Thymus (tissue), 11 donors: Measurements from ENCODE around the gene ERC2. TPM values are rescaled to one million over a fixed set of nuclear protein-coding genes. Genes with fewer than 3 reads are reported as not detected.

Experiments used
- DNase-seq, 9 donors: peaks; one replicate each; pipeline ENCODE4 v3.0.0-alpha.2; 2013; ENCODE audit warnings: low spot score in 9 of 9, low read depth in 6 of 9, missing footprints in 1 of 9
- H3K27ac ChIP-seq, 2 donors: one replicate each; pipeline ENCODE4 v1.5.1; 2013; ENCODE audit warnings: control low read depth in 1 of 2, low read depth in 1 of 2, low read length in 1 of 2, mild to moderate bottlenecking in 1 of 2, moderate library complexity in 1 of 2
- H3K27me3 ChIP-seq, 2 donors: one replicate each; pipeline ENCODE4 v1.5.1; 2013; ENCODE audit warnings: low read length in 1 of 2; ENCODE audit not compliant: control insufficient read depth in 2 of 2, insufficient read depth in 1 of 2
- H3K36me3 ChIP-seq, 2 donors: one replicate each; pipeline ENCODE4 v1.5.1; 2013; ENCODE audit warnings: low read length in 1 of 2, mild to moderate bottlenecking in 1 of 2, moderate library complexity in 1 of 2; ENCODE audit not compliant: control insufficient read depth in 2 of 2, insufficient read depth in 2 of 2
- H3K4me1 ChIP-seq, 2 donors: one replicate each; pipeline ENCODE4 v1.5.1; 2013; ENCODE audit warnings: low read length in 2 of 2; ENCODE audit not compliant: control insufficient read depth in 2 of 2, insufficient read depth in 2 of 2
- H3K4me3 ChIP-seq, 2 donors: one replicate each; pipeline ENCODE4 v1.5.1; 2013; ENCODE audit warnings: low read length in 2 of 2, control low read depth in 1 of 2, mild to moderate bottlenecking in 1 of 2
- H3K9me3 ChIP-seq, 2 donors: one replicate each; pipeline ENCODE4 v1.5.1; 2013; ENCODE audit warnings: low read length in 1 of 2, mild to moderate bottlenecking in 1 of 2; ENCODE audit not compliant: control insufficient read depth in 2 of 2, insufficient read depth in 1 of 2
- WGBS: extraction: QIAGEN DNeasy Blood & Tissue Kit; methylation state at CpG from one replicate; pipeline ENCODE4 v1.1.7; 2013; 5-methylcytosine and 5-hydroxymethylcytosine counted together
- polyA plus RNA-seq: library from polyadenylated mRNA; stranded (reverse); fragments of 200-250 nt; gene quantifications from one replicate; pipeline ENCODE4 v1.2.3, GENCODE V29; 2013
- total RNA-seq: library from RNA; stranded (reverse); fragments of 120-200 nt; gene quantifications from one replicate; pipeline ENCODE4 v1.2.4, GENCODE V29; 2013
- donor health status: healthy.

The ERC2 gene
- total and polyA plus RNA-seq, 2 donors = 0.28 to 0.50 TPM

GRCh38 chr3:56389183-56389830, 79.0 kb downstream of the ERC2 start:
- no peaks in the 10 kb centered on the region for H3K27me3 ChIP-seq
- no peak overlapping the region for H3K4me3 ChIP-seq
- WGBS = 94% methylated on average over 3 of the region's 3 CpGs
- H3K4me1 ChIP-seq = no peaks in the 10 kb centered on the region
- no peak overlapping the region for H3K27ac ChIP-seq
- DNase-seq = no peak
- no peaks in the 10 kb centered on the region for H3K36me3 ChIP-seq
- H3K9me3 ChIP-seq = no peaks in the 10 kb centered on the region

- Histone ChIP-seq H3K4me3 (no peak overlapping the region), H3K4me1 (no peaks in the 10 kb centered on the region), H3K27ac (no peak overlapping the region), H3K36me3 (no peaks in the 10 kb centered on the region), H3K9me3 (no peaks in the 10 kb centered on the region), H3K27me3 (no peaks in the 10 kb centered on the region)
- WGBS = 84% methylated on average over 3 of the region's 3 CpGs
- DNase-seq = no peak
These were observed 85.2 kb downstream of the ERC2 start for GRCh38 chr3:56383092-56383491.

- Histone ChIP-seq H3K4me1 (no peaks in the 10 kb centered on the region), H3K4me3 (no peak overlapping the region), H3K27ac (no peak overlapping the region), H3K36me3 (no peaks in the 10 kb centered on the region), H3K9me3 (no peaks in the 10 kb centered on the region), H3K27me3 (no peaks in the 10 kb centered on the region)
- 79% methylated on average over 7 of the region's 7 CpGs for WGBS
- DNase-seq = no peak
These were observed 88.5 kb downstream of the ERC2 start for GRCh38 chr3:56379723-56380287.

GRCh38 chr3:56375654-56376053, 92.6 kb downstream of the ERC2 start:
- H3K9me3 ChIP-seq = no peaks in the 10 kb centered on the region
- H3K4me1 ChIP-seq = no peaks in the 10 kb centered on the region
- no peak overlapping the region for H3K27ac ChIP-seq
- H3K36me3 ChIP-seq = no peaks in the 10 kb centered on the region
- no peak overlapping the region for H3K4me3 ChIP-seq
- DNase-seq = no peak
- H3K27me3 ChIP-seq = no peaks in the 10 kb centered on the region
- 74% methylated on average over 3 of the region's 3 CpGs for WGBS

- H3K4me1 ChIP-seq = no peaks in the 10 kb centered on the region
- DNase-seq = no peak
- 91% methylated on average over 1 of the region's 1 CpG for WGBS
- no peaks in the 10 kb centered on the region for H3K9me3 ChIP-seq
- H3K27ac ChIP-seq = no peak overlapping the region
- no peak overlapping the region for H3K4me3 ChIP-seq
- H3K36me3 ChIP-seq = no peaks in the 10 kb centered on the region
- H3K27me3 ChIP-seq = no peaks in the 10 kb centered on the region
These were observed 94.9 kb downstream of the ERC2 start for GRCh38 chr3:56373386-56373785.

- Histone ChIP-seq H3K36me3 (no peaks in the 10 kb centered on the region), H3K4me3 (no peak overlapping the region), H3K4me1 (no peaks in the 10 kb centered on the region), H3K27ac (no peak overlapping the region), H3K9me3 (no peaks in the 10 kb centered on the region), H3K27me3 (no peaks in the 10 kb centered on the region)
- DNase-seq = no peak
- 71% methylated on average over 3 of the region's 3 CpGs for WGBS
These were observed 97.1 kb downstream of the ERC2 start for GRCh38 chr3:56370991-56371775.

- H3K27me3 ChIP-seq = no peaks in the 10 kb centered on the region
- H3K27ac ChIP-seq = no peak overlapping the region
- no peak for DNase-seq
- H3K4me1 ChIP-seq = no peaks in the 10 kb centered on the region
- no peak overlapping the region for H3K4me3 ChIP-seq
- no peaks in the 10 kb centered on the region for H3K36me3 ChIP-seq
- no peaks in the 10 kb centered on the region for H3K9me3 ChIP-seq
- WGBS = 94% methylated on average over 3 of the region's 3 CpGs
These were observed 98.4 kb downstream of the ERC2 start for GRCh38 chr3:56369914-56370313.

GRCh38 chr3:56368846-56369245, 99.4 kb downstream of the ERC2 start:
- 87% methylated on average over 4 of the region's 4 CpGs for WGBS

GRCh38 chr3:56366641-56367162, 101.6 kb downstream of the ERC2 start:
- Histone ChIP-seq H3K9me3 (no peaks in the 10 kb centered on the region), H3K27me3 (no peaks in the 10 kb centered on the region), H3K4me1 (no peaks in the 10 kb centered on the region), H3K4me3 (no peak overlapping the region), H3K27ac (no peak overlapping the region), H3K36me3 (no peaks in the 10 kb centered on the region)
- no peak for DNase-seq
- 84% methylated on average over 4 of the region's 4 CpGs for WGBS

More at GRCh38 chr3:56368846-56369245, 99.4 kb downstream of the ERC2 start:
- no peak overlapping the region for H3K4me3 ChIP-seq
- no peaks in the 10 kb centered on the region for H3K9me3 ChIP-seq
- no peaks in the 10 kb centered on the region for H3K27me3 ChIP-seq
- no peaks in the 10 kb centered on the region for H3K36me3 ChIP-seq
- H3K27ac ChIP-seq = no peak overlapping the region
- no peak for DNase-seq
- H3K4me1 ChIP-seq = no peaks in the 10 kb centered on the region
